Nephron (organoid): ENCODE data around the gene GRK7.
"Not testable (repeated sequence)": the region's sequence is repeated elsewhere in the genome, so short reads cannot be mapped to it uniquely, and the experiment has no call there.

ENCODE experiments used
- H3K27ac Mint-ChIP-seq, 3 experiments: 2 replicates each; pipeline ENCODE4 v1.8.0; 2020; ENCODE audit warnings: mixed read lengths in 3 of 3, mild to moderate bottlenecking in 2 of 3, moderate library complexity in 1 of 3
- H3K27me3 Mint-ChIP-seq: 2 replicates; pipeline ENCODE4 v1.8.0; 2021; ENCODE audit warnings: low read depth, mild to moderate bottlenecking, moderate library complexity, mixed read lengths
- H3K36me3 Mint-ChIP-seq: 2 replicates; pipeline ENCODE4 v1.8.0; 2020; ENCODE audit warnings: low read depth, mixed read lengths
- H3K4me1 Mint-ChIP-seq: 2 replicates; pipeline ENCODE4 v1.8.0; 2020; ENCODE audit warnings: mixed read lengths
- H3K4me3 Mint-ChIP-seq, 3 experiments: 2 replicates each; pipeline ENCODE4 v1.8.0; 2020; ENCODE audit warnings: mild to moderate bottlenecking in 3 of 3, mixed read lengths in 3 of 3, moderate library complexity in 2 of 3
- H3K9me3 Mint-ChIP-seq: 2 replicates; pipeline ENCODE4 v1.8.0; 2020; ENCODE audit warnings: mixed read lengths
- TF ChIP-seq, protein P1 (sequence below), 3 experiments: fragments of 200-600 bp; sonication (generic); IDR thresholded peaks; one replicate each; pipeline ENCODE4 v1.5.0; 2021; ENCODE audit warnings: antibody characterized with exemption in 3 of 3; ENCODE audit not compliant: unreplicated experiment in 3 of 3

GRK7 gene

DNA sequence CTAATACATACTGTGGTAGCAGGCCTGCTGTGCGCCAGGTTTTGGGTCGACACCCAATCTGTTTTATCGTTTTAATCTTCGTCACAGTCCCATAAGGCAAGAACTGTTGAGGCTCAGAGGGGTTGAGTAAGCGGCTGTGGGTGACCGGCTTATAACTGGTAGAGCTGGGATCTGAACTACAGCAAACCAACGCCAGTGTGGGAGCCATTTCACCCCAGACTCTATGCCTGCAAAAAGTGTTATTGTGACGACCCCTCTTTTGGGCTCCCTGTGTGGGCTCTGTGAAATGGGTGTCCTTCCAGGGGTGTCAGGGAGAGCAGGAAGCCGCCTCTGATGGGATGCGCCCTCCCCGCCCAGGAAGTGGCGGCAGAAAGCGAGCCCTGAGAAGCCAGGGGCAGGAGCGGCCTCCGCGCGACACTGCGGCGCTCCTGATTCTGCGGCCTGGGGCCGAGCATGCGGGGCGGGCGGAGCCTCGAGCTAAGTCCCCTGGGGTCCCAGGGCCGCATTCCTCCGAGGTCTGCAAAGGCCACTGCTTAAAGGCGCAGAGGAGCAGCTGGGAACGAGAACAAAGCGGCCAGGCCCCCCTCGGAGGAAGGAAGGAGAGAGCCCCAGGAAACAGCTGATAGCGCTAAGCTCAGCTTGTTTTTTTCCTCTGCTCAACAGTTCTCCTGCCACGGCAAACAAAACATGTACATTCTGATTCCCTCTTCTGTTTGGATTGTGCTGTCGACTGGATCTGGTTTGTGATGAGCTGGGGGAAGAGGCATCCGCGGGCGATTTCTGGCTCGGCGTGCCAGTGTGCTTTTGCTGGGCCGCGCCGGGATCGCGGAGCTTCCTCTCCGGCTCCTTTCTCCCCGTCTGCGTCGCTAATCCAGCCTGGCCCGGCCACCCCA, 33.9 kb downstream of the GRK7 start:
- Mint-ChIP-seq H3K4me1 (peaks cover 52% of the 10 kb centered on the region), H3K36me3 (no peaks in the 10 kb centered on the region), H3K4me3 (peak overlapping the region; percentile 78 to 88 (median 79)), H3K9me3 (peaks cover 10% of the 10 kb centered on the region), H3K27me3 (no peaks in the 10 kb centered on the region), H3K27ac (peak overlapping the region; percentile 98 to 99 (median 99))
- TF ChIP-seq, protein P1, sequence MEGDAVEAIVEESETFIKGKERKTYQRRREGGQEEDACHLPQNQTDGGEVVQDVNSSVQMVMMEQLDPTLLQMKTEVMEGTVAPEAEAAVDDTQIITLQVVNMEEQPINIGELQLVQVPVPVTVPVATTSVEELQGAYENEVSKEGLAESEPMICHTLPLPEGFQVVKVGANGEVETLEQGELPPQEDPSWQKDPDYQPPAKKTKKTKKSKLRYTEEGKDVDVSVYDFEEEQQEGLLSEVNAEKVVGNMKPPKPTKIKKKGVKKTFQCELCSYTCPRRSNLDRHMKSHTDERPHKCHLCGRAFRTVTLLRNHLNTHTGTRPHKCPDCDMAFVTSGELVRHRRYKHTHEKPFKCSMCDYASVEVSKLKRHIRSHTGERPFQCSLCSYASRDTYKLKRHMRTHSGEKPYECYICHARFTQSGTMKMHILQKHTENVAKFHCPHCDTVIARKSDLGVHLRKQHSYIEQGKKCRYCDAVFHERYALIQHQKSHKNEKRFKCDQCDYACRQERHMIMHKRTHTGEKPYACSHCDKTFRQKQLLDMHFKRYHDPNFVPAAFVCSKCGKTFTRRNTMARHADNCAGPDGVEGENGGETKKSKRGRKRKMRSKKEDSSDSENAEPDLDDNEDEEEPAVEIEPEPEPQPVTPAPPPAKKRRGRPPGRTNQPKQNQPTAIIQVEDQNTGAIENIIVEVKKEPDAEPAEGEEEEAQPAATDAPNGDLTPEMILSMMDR (IDR thresholded peaks at IDR 0.05; ENCODE audit: unreplicated experiment in 3 of 3): no peak

DNA sequence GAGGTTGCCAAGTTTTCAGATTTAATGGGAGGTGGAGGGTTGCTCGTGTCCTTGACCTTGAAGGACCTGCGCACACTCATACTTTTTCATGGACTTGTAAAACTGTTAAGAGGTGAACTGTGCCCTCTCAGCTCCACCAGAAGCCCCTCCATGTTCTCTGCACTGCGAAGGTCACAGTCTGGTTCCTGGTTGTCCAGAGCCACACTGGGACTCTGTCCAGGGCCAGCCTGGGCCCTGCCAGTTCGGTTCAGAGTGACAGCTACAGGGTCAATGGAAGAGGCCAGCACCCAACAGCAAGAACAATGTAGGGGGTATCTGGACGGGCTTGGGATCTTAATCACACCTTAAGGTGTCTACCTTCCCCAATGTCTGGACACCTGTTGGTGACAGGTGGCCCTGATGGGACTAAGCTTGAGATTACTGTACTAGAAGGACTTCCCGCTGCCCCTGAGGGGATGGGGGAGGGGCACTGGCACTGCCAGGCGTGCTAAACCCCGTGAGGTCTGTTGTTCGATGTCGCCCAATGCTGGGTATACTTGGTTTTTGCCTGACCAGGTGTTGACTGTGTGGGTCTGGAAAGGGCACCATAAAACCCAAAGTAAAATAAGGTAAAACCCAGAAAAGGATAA, 34.7 kb downstream of the GRK7 start:
- peak overlapping the region; percentile 98 to 99 (median 99) for H3K27ac Mint-ChIP-seq
- H3K4me1 Mint-ChIP-seq: peaks cover 52% of the 10 kb centered on the region
- no peaks in the 10 kb centered on the region for H3K27me3 Mint-ChIP-seq
- TF ChIP-seq, protein P1 (IDR thresholded peaks at IDR 0.05; ENCODE audit: unreplicated experiment in 3 of 3): no peak
- no peaks in the 10 kb centered on the region for H3K36me3 Mint-ChIP-seq
- H3K9me3 Mint-ChIP-seq: peaks cover 12% of the 10 kb centered on the region
- H3K4me3 Mint-ChIP-seq: peak overlapping the region; percentile 78 to 88 (median 79)

DNA sequence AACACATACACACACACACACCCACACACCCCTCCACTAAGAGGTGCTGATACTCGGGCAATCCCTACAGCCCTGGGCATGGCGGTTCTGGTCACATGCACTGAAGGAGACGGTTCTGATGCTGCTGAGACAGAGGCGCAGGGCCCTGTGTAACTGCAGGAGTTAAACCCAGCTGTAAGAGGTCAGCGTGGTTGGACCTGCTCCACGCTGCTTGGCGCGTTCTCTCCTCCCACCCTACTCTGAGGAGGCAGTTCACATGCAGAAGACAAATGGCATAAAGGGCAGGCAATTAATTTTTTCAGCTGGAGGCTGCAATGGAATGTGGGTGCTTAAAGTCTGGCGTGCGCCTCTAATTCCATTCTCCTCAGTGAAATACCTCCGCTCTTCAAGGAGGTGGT, 35.2 kb downstream of the GRK7 start:
- Mint-ChIP-seq H3K27ac (peak overlapping the region; percentile 98 to 99 (median 99)), H3K9me3 (peaks cover 12% of the 10 kb centered on the region), H3K4me1 (peaks cover 52% of the 10 kb centered on the region), H3K27me3 (no peaks in the 10 kb centered on the region), H3K36me3 (no peaks in the 10 kb centered on the region), H3K4me3 (peak overlapping the region; percentile 78 to 88 (median 79))
- TF ChIP-seq, protein P1 (IDR thresholded peaks at IDR 0.05; ENCODE audit: unreplicated experiment in 3 of 3): no peak

DNA sequence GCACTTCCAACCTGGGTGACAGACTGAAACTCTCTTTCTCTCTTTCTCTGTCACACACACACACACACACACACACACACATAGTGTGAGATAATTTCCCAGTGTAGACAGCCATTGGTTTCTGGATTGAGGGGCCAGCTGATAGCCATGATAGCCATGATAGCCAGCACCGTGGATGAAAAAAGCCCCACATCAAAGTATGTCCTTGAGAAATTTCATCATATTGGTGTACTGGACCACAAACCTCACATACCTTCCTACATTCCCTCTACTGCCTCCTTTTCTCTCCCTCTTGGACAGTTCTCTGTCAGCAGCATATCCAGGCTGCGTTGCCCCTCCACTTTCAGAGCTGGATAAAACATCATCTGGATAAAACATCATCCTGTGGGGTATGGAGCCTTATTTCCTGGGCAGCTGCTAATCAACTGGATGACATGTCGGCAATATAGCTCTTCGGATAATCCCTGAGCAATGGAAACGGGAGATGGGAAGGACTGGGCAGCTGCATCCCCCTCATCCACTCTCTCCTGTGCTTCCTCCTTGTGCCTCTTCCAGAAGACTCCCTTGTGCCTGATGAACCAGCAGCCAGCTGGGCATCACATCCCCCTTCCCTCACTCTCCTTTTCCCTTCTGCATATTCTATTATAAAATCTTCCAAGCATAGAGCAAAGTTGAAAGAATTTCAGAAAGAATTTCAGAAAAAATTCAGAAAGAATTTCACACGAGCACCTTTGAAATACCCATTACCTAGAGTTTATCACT, 39.3 kb downstream of the GRK7 start:
- H3K27ac Mint-ChIP-seq: no peak overlapping the region
- no peaks in the 10 kb centered on the region for H3K27me3 Mint-ChIP-seq
- TF ChIP-seq, protein P1 (IDR thresholded peaks at IDR 0.05; ENCODE audit: unreplicated experiment in 3 of 3): no peak
- H3K9me3 Mint-ChIP-seq: peaks cover 12% of the 10 kb centered on the region
- H3K4me3 Mint-ChIP-seq: no peak overlapping the region
- H3K36me3 Mint-ChIP-seq: no peaks in the 10 kb centered on the region
- H3K4me1 Mint-ChIP-seq: peaks cover 17% of the 10 kb centered on the region

DNA sequence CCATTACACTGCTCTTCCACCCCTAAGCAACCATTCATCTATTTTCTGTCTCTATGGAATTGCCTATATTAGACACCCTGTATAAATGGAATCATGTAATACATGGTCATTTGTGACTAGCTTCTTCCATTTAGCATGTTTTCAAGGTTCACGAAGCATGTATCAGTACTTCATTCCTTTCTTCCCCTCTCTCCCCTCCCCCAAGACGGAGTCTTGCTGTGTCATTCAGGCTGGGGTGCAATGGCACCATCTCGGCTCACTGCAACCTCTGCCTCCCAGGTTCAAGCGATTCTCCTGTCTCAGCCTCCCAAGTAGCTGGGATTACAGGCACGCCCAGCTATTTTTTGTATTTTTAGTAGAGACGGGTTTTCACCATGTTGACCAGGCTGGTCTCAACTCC, 40.3 kb downstream of the GRK7 start:
- H3K4me3 Mint-ChIP-seq, H3K27me3 Mint-ChIP-seq, H3K27ac Mint-ChIP-seq, H3K36me3 Mint-ChIP-seq, H3K4me1 Mint-ChIP-seq: not testable (repeated sequence)
- peaks cover 12% of the 10 kb centered on the region for H3K9me3 Mint-ChIP-seq

DNA sequence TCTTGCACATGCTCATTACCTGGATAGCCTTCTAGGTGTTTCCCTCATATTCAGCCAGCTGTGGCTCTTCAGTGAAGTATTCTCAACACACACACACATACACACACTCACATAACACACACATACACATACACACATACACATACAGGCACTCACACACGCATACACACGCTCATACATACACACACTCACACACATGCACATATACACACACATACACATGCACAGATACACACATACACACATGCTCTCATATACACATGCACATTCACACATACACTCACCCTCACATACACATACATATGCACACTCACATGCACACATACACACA, 41.2 kb downstream of the GRK7 start:
- H3K4me1 Mint-ChIP-seq: no peaks in the 10 kb centered on the region
- H3K9me3 Mint-ChIP-seq: peaks cover 8% of the 10 kb centered on the region
- no peaks in the 10 kb centered on the region for H3K27me3 Mint-ChIP-seq
- H3K36me3 Mint-ChIP-seq: no peaks in the 10 kb centered on the region
- H3K27ac Mint-ChIP-seq: no peak overlapping the region
- TF ChIP-seq, protein P1 (IDR thresholded peaks at IDR 0.05; ENCODE audit: unreplicated experiment in 3 of 3): no peak
- H3K4me3 Mint-ChIP-seq: no peak overlapping the region
